NCI-H510A treated with DMSO at 0.1 percent for 48 hours (cell line): ENCODE results near the gene FEV.
A peak's percentile ranks its signal among the peaks of the same experiment; 100 is the strongest.
"Not testable (repeated sequence)": the region's sequence is repeated elsewhere in the genome, so short reads cannot be mapped to it uniquely, and the experiment has no call there.

Experiments used
- DNase-seq: peaks from one replicate; lab custom pipeline; 2025; lab: John Stamatoyannopoulos, UW

FEV gene

DNA sequence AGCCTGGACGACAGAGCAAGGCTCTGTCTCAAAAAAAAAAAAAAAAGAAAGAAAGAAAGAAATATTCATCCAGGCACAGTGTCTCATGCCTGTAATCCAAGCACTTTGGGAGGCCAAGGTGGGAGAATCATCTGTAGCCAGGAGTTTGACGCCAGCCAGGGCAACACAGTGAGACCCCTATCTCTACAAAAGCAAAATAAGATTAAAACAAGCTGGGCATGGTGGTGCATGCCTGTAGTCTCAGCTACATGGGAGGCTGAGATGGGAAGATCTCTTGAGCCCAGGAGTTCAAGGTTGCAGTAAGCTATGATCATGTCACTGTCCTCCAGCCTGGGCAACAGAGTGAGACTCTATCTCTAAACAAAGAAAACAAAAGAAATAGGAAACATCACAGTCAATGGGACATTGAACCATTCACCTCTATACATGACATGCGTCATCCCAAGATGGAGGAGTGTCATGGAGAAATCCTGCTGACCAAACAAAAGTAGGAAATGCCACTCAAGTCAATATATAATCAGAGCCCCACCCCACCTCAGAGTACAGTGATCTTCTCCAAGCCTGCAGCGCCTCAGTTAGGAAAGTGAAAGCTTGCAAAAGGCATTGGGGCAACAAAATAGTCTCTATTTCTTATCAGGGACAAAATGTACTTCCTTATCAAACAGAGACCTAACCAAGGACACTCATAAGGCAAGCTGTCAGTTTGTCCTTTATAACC lies 9.8 kb downstream of the FEV start:
- no peak for DNase-seq

DNA sequence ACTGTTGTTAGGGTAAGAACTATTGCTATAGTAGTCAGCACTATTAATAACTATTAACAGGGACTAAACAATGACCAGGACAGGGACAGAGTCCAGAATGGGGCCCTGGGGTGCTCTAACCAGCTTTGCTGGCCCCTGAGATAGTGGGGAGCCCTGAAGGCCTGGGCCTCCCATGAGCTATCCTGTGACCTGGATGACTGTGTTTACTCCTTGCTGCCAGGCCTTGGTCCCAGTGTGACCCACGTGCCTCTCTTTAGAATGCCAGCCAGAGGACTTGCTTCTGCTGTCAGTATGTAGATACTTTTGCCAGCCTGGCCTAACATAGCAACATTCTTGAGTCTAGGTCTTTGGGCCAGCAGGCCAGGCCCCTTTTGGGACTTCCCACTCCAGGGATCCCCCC lies 14.1 kb downstream of the FEV start:
- no peak for DNase-seq

DNA sequence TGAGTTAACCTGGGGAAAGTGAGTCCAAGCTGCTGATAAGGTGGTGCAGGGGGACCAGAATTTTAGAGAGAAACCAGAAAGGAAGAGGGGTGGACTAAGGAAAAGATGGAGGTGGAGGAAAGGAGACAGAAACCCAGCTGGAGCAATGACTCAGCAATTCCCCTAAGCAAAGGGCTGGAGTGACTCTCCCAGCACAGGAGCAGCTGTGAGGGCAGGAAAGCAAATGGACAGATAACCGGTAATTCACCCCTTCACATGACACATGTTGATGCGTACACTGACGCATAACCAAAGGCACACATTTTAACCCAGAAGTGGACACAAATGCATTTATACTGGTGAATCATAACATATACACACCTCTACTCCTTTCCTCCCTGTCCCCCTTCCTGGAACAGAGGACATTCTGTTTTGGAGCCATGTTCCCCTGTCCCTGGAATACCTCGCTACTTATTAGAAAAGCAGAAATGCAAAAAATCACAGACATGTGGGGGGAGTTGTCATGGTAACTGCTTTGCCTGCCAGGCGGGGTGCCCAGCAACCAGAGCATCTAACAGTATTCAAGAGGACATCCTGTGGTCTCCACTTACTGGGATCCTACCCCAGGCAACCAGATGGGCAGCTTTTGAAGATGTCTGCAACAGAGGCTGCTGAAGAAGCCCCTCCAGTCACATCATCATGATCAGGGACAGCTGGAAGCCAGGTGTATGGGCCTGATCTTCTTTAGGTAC lies 20.8 kb downstream of the FEV start:
- peak; percentile 65 for DNase-seq

DNA sequence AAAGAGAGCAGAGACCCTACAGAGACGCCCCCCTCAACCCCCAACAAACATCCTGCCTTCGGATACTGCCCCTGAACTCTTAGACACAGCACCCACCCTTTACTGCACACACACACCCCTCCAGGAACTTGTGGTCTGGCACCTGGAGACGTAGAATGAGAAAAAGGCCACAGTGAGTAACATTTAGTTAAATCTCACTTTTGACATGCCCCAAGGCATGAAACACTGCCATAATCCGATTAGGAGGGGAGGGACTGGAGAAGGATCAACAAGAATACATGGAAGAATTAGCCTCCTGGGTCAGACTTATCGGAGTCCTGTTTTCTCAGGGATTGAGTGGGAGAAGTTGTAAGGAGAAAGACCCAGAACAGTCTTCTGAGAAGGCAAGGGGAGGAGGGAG lies 21.4 kb downstream of the FEV start:
- no peak for DNase-seq

DNA sequence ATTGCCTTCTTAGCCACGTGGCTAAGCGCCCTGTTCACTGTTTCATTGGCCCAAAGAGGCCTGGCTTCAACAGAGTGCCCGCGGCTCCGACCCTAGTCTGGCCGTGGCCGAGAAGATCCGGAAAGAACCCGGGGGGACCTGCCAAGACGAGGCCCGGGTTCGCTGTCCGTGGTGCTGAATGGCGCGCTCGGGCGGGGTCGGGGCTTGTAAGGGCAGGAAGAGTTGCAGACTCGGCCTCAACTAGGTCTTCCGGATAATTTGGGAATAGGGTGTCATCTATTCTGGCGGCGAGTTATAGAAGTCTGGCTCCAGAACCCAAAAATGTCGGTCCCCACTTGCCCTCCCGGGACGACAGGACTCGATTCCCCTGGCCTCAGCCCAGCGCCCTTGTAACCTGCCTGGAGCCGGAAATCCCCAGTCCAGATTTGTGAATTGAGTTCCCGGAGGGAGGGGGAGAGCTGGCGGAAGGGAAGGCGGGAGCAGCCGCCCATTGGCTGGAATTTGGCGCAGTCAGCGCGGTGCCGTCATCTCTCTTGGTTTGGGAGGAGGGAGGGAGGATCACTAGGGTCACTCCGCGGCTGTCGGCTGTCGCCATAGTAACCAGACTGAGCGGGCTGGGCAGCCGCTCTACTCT lies 22.0 kb downstream of the FEV start:
- DNase-seq, result peak; percentile 98

DNA sequence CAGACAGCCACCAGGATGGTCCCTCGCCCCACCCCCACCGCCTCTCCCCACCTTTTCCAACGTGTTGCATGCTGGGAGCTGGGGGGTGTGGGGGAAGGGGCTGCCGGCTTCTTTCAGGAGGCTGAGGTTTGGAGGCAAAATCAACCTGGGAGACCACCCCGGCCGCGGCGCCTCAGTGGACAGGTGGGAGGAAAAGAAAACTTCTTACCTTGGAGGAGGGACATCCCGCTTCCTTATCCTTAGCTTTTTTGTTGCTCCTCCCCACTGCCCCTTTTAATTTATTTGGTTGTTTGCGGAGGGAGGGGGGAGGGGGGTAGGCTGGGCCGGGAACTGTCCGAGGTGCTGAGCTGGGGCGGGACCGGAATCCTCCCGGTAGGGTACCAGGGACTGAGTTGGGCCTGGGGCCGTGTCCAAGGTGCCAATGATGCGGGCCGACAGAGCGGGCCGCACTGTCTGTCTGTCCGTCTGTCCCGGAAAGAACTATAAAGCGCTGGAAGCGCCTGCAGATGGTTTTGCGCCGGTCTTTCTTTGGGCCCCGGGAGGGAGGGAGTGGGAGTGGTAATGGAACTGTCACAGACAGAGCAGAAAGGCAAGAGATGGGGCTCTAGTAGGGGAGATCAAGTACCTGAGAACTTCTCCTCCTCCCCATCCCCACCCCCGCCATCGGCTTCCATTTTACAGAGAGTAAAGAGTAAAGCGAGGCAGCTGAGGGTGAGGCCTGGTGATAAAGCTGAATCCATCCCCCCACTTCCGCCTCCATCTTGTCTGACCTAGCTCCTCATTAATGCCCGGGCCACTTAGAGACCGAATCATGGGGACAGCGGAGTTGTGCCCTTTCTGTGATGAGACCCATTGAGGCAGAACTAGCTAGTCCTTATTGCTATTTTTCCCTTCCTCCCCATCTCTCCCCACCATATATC lies 23.1 kb downstream of the FEV start:
- peak; percentile 71 for DNase-seq

DNA sequence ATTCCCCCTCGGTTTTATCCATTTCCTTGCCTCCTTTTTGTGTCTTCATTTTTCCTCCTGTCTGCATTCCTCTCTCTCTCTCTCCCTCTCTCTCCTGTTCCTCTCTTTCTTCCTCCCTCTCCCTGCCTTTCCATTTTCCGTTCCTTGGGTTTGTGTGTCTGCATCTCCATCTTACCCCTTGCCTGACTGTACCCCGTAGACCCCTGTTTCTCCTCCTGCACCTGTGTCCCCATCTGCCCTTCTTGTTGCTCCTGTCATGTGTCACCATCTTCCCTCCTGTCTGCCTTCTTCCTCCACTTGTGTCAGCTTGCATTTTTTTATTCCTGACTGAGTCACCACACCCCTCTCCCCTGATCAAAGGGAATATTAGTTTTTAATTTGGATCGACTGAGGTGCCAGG lies 23.8 kb downstream of the FEV start:
- no peak for DNase-seq

DNA sequence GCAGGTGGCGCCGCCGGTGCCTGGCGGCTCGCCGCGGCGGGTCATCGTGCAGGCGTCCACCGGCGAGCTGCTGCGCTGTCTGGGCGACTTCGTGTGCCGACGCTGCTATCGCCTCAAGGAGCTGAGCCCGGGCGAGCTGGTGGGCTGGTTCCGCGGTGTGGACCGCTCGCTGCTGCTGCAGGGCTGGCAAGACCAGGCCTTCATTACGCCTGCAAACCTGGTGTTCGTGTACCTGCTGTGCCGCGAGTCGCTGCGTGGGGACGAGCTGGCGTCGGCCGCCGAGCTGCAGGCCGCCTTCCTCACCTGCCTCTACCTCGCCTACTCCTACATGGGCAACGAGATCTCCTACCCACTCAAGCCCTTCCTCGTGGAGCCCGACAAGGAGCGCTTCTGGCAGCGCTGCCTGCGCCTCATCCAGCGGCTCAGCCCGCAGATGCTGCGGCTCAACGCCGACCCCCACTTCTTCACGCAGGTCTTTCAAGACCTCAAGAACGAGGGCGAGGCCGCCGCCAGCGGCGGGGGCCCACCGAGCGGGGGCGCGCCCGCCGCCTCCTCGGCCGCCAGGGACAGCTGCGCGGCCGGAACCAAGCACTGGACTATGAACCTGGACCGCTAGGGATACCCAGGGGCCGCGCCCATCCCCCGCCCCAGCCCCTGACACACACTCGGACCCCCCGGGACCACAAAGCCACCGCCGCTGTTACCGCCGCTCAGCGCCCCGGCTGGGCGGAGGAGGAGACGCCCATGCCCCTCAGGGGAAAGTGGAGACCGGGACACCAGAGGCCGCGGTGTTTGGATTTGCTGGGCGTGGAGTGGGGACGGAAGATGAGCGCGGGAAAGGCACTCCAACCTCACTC lies 24.4 kb downstream of the FEV start:
- peak; percentile 33 for DNase-seq

DNA sequence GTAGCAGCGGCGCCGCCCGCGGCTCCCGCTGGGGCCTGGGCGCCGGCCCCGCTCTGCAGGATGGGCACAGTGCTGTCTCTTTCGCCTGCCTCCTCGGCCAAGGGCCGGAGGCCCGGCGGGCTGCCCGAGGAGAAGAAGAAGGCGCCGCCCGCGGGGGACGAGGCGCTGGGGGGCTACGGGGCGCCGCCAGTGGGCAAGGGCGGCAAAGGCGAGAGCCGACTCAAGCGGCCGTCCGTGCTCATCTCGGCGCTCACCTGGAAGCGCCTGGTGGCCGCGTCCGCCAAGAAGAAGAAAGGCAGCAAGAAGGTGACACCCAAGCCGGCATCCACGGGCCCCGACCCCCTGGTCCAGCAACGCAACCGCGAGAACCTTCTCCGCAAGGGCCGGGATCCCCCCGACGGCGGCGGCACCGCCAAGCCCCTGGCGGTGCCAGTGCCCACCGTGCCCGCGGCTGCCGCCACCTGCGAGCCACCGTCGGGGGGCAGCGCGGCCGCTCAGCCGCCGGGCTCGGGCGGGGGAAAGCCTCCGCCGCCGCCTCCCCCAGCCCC lies 25.1 kb downstream of the FEV start:
- DNase-seq, result no peak

DNA sequence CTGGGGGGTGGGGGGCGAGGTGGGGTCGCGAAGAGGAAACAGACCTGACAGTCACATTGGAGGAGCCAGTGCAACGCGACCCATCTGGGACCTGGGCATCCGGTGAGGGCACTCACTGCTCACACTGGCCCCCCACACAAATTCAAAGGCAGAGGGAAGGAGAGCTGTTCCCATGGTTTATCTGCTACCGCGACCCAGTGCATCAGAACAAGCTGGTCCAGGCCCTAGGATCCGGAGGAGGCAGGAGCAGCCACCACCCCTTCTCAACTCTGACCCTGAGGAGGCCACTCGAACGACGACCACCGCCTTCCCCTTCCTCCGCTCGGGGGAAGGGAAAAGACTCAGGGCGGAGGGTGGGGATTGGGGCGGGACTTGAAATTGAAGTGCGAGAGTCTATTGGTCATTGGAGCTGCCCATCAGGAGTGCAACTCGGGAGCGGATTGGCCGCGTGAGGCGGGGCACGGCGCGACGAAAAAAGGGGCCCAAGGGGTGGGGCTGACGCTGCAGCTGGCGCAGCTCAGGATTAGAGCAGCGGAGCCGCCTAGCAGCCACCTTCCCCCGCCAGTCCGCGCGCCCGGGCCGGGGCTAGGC lies 25.7 kb downstream of the FEV start, which contains the start of gene CDK5R2:
Gene CDK5R2, plus strand, starts transcription at position 526 of the 591 bp plus-strand sequence. CDS start 155 bp downstream, outside the sequence.
- DNase-seq, result peak; percentile 91

DNA sequence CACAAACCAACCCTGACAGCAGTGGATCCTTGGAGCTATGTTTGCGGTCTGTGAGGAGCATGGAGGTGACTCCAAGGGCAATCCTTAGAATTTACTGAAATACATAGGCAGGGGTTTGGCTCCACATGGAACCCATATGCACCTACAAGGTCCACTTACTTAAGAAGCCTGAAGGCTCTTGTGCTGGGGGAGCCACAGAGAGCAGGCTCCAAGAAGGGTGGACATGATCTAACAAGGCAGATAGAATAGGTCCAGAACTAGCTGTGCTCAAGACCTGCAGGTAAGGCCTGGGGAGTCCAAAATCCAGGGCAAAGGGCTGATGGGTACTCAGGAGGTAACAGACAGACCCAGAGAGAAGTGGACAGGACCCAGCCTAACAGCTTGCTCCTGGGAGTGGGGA lies 26.7 kb downstream of the FEV start:
- DNase-seq, result no peak

DNA sequence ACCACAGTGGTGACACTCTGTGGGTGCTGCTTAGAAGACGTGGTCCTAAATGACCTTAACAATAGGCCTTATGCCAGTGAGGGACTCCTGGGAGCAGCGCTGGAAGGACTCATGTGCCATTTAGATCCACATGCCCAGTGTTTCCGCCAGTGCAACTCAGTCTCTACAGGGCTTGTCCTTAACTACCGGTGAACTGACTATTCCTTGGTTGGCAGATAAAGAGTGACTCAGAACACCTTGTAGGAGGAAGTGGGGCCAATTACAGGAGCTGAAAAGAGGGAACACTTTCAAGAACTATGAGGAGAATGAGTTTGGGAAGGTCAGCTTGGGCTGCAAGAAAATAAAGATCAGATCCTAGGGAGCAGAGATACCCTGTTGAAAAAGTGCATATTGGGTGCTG lies 27.3 kb downstream of the FEV start:
- DNase-seq, result no peak

DNA sequence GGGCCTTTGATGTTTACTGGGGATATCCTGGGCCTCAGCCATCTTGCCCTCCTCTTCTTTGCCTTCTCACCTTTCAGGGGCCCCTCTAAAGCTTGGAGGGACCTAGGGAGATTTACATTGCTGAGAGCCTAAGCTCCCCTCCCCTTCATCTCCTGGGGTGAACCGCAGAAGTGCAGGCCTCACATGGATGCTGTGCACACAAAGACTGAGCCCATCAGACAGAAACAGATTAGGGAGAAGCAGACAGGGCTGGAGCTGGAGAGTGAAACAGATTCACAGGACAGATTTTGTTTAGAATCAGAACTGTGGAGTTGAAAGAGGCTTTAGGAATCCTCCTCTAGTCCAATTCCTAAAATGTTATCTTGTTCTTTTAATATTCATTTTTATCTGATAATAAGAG lies 28.9 kb downstream of the FEV start:
- no peak for DNase-seq

DNA sequence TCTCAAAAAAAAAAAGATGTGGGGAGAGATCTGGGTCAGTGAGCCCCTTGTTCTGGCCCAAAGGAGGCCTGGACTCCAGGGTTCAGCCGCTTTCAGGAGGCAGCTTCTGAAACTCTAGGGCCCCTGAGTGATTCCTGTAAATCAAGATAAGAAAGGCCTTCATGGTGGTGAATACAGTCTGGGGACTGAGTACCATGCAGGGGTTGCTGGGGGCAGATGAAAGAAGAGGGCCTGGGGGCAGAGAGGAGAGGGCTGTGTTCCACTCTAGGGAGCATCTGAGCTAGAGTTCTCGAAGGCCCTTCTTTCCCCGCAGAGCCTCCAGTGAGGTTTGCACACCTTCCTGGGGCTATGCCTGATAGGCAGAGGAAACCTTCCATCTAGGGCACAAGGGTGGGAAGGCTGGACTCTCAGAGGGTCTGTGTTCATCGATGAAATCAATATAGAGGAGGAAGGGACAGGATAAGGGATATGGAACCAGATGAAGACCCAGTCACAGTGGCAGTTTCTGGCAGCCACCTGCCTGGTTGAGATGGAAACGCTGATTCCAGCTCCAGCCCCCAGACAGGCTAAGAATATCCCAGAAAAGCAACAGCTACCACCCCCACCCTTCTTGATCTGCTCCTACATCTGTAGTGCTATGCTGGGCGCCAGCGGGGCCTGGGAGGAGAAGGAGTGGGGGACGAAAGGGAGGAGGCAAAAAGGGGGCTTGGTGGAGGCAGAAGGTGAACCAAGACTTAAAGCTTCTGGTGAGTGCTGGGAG lies 30.3 kb downstream of the FEV start:
- no peak for DNase-seq

DNA sequence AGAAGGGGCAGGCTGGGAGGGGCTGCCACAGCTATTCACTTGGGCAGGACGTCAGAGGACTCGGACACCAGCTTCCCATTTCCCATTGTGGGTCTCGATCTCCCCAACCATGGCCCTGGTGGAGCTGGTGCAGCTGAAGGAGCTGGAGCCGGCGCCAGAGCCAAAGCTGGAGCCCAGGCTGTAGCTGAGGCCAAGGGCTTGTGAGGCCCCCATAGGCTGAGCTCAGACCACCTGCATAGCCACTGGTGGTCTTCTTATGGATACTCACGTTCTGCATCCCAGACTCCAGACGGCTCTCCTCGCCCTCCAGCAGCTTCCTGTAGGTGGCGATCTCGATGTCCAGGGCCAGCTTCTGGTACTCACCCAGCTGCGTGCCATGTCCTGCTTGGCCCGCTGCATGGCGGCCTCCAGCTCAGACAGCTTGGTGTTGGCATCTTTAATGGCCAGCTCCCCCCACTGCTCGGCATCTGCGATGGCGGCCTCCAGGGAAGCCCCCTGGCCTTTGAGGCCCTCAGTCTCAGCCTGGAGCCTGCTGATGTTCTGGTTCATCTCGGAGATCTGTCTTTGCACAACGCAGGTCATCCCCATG lies 31.5 kb downstream of the FEV start:
- no peak for DNase-seq

DNA sequence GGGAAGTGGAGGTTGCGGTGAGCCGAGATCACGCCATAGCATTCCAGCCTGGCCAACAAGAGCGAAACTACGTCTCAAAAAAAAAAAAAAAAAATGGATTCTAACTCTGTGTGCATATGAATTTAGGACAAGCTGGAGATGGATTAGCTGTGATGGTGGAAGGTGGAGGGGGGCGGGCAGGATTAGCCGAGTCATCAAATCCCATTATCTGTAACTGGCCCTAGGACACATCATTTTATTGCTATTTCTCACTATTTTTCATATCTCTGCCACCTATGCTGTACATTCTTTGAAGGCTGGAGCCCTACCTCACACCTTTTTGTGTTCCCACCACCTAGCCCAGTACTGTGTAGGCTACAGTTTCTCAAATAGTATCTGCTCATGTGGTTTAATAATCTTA lies 32.8 kb downstream of the FEV start:
- no peak for DNase-seq

DNA sequence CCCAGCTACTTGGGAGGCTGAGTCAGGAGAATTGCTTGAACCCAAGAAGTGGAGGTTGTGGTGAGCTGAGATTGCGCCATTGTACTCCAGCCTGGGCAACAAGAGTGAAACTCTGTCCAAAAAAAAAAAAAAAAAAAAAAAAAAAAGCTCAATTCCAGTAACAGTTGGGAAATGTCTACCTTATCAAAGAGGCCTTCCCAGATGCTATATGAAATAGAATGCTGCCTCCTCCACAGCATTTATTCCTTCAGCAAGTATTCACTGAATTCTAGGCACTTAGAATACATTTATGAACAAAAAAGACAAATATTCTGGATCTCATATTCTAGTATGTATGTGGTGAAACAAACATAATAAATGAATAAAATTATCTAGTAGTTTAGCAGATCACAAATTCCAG lies 38.4 kb downstream of the FEV start:
- DNase-seq, result no peak

DNA sequence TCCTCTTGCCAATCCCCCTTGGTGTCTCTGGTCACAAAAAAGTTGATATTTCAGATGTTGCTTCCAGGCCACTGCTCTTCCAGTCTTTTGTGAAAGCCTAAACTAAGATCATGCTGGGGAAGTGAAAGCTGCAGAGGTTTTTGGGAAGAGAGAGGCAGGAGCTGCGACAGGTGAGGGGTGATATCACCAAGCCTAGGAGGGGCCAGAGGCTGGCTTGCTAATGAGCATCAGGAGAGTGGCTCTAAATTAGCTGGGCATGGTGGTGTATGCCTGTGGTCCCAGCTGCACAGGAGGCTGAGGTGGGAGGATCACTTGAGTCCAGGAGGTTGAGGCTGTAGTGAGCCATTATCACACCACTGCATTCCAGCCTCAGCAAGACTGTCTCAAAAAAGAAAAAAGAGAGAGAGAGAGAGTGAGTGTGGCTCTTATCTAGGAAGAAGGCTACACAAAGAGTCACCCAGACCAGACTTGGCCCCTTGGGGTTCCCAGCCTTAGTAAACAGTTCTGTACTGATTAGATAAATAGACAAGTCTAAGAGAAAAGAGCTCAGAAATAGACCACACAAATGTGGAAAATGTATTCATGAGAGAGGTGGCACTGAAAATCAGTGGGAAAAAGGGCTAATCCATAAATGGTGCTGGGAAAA lies 40.1 kb downstream of the FEV start:
- no peak for DNase-seq

DNA sequence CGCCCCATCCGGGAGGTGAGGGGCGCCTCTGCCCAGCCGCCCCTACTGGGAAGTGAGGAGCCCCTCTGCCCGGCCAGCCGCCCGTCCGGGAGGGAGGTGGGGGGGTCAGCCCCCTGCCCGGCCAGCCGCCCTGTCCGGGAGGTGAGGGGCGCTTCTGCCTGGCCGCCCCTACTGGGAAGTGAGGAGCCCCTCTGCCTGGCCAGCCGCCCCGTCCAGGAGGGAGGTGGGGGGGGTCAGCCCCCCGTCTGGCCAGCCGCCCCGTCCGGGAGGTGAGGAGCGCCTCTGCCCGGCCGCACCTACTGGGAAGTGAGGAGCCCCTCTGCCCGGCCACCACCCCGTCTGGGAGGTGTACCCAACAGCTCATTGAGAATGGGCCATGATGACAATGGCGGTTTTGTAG lies 53.2 kb downstream of the FEV start:
- not testable (repeated sequence) for DNase-seq
